GM10847 (cell line): Measurements from ENCODE around the gene SLC5A7.

Experiments used
- POLR2A ChIP-seq: IDR thresholded peaks from 2 replicates; pipeline ENCODE4 v1.6.1; 2011; ENCODE audit not compliant: insufficient read length; ENCODE audit errors: extremely low read depth

Gene SLC5A7

DNA sequence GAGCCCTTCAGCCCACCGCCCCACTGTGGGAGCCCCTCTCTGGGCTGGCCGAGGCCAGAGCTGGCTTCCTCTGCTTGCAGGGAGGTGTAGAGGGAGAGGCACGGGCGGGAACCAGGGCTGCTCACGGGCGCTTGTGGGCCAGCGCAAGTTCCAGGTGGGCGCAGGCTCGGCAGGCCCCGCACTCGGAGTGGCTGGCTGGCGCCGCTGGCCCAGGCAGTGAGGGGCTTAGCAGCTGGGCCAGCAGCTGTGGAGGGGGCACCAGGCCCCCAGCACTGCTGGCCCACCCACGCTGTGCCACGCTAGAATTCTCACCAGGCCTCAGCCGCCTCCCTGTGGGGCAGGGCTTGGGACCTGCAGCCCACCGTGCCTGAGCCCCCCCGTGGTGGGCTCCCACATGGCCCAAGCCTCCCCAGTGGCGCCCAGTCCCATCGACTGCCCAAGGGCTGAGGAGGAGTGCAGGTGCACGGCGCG is 45.2 kb downstream of the SLC5A7 start:
- no peak for TF ChIP-seq POLR2A

DNA sequence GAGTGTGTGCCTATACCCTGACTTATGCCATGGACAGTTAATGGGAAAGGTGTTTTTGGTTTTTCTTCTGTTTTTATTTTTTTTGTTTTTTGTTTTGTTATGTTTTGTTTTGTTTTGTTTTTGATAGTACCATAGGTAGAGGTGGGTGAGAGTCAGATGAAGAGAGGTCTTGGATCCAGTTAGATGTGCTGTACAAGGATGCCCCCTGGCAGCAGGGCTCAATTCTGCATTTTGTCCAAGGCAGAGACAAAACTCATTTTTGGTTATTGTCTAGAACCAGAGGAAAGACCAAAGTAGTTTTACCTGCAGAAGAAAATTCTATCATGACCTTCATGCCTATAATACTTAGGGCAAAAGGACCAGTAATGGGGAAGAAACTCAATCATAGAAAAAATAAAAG is 48.5 kb downstream of the SLC5A7 start:
- no peak for TF ChIP-seq POLR2A

- no peak for TF ChIP-seq POLR2A
Measured at GRCh38 chr2:108048752-108049151, 62.4 kb downstream of the SLC5A7 start.

DNA sequence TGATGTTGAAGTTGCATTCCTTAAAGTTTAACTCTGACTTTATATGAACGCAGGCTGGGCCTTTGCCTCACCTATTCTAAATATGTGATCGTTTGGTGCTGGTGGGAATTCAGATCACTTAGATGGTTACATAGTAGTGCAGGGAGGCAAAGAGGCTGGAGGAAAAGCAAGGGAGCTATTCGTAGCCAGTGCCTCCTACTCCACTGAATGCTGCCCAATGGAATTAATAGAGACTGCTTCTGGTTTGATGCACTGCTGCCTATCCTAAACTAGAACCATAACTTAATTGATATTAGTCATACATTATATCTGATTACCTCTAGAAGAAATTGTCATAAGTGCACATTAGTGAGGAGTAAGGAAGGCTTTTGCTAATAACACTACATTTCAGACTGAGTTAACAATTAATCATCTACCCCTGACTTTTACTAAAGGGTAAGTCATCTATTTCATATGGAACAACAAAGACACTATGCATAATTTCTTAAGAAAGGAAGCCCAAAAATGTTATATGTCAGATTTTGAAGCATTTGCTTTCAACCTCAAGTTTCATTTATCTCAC is 72.3 kb downstream of the SLC5A7 start:
- no peak for TF ChIP-seq POLR2A

- TF ChIP-seq POLR2A = no peak
Measured at GRCh38 chr2:108061439-108062042, 75.2 kb downstream of the SLC5A7 start.
